Cerebellar nuclear complex (tissue), 1 donor: ENCODE data around the gene ROM1.
"Not testable (repeated sequence)": the region's sequence is repeated elsewhere in the genome, so short reads cannot be mapped to it uniquely, and the experiment has no call there.

Source experiments
- DNase-seq, 2 experiments: peaks; one replicate each; lab custom pipeline; 2025; lab: John Stamatoyannopoulos, UW

Gene ROM1

GRCh38 chr11:62610403-62610802 lies 2.7 kb upstream of the ROM1 start:
- DNase-seq = no peak

- DNase-seq = no peak
Observed at GRCh38 chr11:62610814-62611704, 2.0 kb upstream of the ROM1 start.

GRCh38 chr11:62611705-62612365 lies 1.2 kb upstream of the ROM1 start:
- no peak for DNase-seq

- no peak for DNase-seq
Observed at GRCh38 chr11:62613291-62613778, 278 bp downstream of the ROM1 start.

GRCh38 chr11:62614275-62614674 lies 1.2 kb downstream of the ROM1 start:
- no peak for DNase-seq

GRCh38 chr11:62615521-62615920 lies 2.5 kb downstream of the ROM1 start:
- no peak for DNase-seq

- DNase-seq = not testable (repeated sequence)
Observed at GRCh38 chr11:62616957-62617356, 3.9 kb downstream of the ROM1 start.

- no peak for DNase-seq
Observed at GRCh38 chr11:62621027-62621566, 8.0 kb downstream of the ROM1 start.

GRCh38 chr11:62621567-62622470 lies 8.8 kb downstream of the ROM1 start, which contains the start of gene B3GAT3:
Gene B3GAT3 (minus strand): TSS chr11:62621986. CDS start chr11:62621947, 39 bp downstream.
- peak; percentile 87 to 89 for DNase-seq

GRCh38 chr11:62622476-62623089 lies 9.5 kb downstream of the ROM1 start:
- no peak for DNase-seq

GRCh38 chr11:62627713-62628112 lies 14.7 kb downstream of the ROM1 start:
- DNase-seq = no peak

GRCh38 chr11:62632492-62632891 lies 19.4 kb downstream of the ROM1 start:
- DNase-seq = no peak

- DNase-seq = no peak
Observed at GRCh38 chr11:62644220-62644619, 31.2 kb downstream of the ROM1 start.

- DNase-seq = no peak
Observed at GRCh38 chr11:62645671-62645945, 32.6 kb downstream of the ROM1 start.

- peak; percentile 69 to 91 for DNase-seq
Observed at GRCh38 chr11:62645946-62646824, 33.1 kb downstream of the ROM1 start, which contains the start of gene GANAB. Gene GANAB (minus strand): TSS chr11:62646613. CDS start chr11:62646599, 14 bp downstream.

- no peak for DNase-seq
Observed at GRCh38 chr11:62646825-62647608, 34.0 kb downstream of the ROM1 start.

GRCh38 chr11:62647609-62648005 lies 34.5 kb downstream of the ROM1 start:
- DNase-seq = no peak

- no peak for DNase-seq
Observed at GRCh38 chr11:62648185-62648966, 35.3 kb downstream of the ROM1 start.

- DNase-seq = no peak
Observed at GRCh38 chr11:62648967-62649364, 35.9 kb downstream of the ROM1 start.
